NCI-H1417 treated with DMSO at 0.1 percent for 48 hours (cell line): ENCODE results near the gene ZFP1.

Experiments used
- DNase-seq: peaks from one replicate; lab custom pipeline; 2025; lab: John Stamatoyannopoulos, UW

Gene ZFP1

DNA sequence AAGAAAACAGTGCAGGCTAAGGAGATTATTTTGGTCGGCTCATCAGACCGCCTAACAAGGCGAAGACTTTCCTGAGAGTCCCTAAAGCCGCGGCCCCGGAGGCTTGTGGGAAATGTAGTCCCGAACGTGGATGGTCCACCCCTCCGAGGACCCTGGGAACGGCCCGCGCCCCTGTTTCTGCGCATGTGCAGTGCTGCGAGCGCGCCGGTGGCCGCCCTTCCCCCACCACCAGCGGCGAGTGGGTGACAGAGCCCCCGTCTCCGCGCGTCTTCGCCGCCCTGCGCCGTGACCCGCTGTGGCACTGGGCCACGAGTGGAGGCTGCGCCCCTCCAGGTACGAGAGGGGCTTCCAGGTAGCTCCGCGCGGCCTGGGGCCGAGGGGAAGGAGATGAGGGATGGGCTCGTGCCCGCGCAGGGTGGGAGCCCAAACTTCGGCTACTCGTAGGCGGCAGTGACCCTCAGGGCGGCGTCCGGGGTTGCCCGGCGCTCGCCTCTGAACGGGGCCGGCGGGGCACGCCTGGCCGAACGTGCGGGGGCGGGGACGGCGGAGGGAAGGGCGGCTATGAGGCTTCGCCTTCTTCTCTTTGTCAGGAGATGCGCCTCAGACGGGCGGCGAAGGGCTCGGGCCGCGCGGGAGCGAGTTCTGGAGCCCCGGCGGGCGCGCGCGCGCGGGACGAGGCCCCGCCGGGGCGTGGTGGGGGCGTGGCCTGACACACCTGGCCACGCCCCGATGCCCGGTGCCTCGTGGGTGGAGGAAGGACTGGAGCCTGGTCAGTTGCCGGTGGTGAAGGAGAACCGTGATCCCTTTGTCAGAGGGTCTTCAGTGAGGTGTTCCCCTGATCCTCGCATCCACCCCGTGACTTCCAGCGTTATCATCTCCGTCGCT, at the start of gene ZFP1:
ZFP1 (plus strand) TSS at position 214 of the 885 bp plus-strand sequence. CDS start 4,428 bp downstream, outside the sequence.
- DNase-seq = peak; percentile 34

DNA sequence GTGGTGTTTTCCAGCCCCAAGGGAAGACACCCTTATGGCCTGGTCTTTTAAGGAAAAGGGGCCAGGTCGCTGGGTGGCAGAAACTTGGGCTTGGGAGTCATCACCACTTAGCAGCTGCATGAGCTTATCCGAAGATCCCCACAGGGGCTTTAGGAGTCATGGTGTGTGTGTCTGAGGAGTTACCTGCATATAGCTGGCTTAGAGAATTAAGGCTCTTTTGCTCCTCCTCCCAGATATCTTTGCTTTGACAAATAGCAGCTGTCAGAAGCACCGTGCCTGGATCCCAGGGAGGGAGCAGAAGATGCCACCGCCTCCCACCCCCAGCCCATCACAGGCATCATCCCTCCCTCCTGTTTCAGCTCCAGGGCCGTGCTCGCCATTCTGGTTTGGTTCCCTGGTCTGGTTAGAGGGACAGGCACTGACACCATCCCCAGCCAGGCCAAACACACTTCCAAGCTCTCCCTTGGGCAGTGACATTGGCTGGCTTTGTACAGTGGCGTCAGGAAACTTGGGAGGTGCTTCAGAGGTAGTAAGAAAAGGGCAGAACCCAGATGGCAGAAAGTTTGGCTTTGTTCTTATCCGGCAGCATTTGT, 49.2 kb upstream of the ZFP1 start:
- no peak for DNase-seq

DNA sequence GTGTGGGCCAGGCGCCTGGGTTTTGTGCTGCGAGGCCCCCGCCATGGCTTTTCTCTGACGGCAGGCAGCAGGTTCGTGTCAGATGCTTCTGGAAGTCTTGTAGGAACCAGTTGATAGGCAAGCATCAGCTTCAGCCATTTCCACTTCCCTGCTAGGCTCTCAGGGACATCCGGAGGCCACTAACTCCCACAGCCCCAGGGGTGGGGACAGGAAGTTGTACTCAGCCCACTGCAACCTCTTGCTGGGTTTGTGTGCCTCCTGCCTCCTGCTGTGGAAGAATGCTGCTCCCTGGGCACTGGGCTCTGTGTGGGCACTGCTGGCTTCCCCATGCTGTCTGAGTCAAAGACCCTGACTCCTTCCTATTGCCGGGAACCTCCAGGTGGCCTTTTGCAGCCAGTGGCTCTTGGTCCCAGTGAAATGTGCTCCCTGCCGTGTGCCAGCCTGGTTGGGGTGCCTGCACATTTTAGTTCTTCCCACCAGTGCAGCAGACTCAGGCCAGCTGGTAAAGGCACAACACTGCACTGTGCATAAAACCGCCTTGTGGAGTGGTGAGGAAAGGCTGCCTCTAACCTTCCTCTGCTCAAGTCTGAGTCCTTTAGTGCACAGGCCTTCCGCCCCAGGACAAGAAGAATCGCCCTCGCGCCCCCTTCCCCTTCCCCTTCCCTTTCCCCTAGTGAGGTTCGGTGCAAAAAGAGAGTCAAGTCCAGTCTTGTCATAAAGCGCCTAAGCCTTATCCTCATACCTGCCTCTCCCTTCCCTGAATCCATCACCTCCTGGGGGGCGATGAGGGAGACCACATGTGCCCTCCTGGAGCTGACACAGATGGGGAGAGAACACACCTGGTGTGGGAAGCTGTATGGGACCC, 48.4 kb upstream of the ZFP1 start:
- DNase-seq = no peak

DNA sequence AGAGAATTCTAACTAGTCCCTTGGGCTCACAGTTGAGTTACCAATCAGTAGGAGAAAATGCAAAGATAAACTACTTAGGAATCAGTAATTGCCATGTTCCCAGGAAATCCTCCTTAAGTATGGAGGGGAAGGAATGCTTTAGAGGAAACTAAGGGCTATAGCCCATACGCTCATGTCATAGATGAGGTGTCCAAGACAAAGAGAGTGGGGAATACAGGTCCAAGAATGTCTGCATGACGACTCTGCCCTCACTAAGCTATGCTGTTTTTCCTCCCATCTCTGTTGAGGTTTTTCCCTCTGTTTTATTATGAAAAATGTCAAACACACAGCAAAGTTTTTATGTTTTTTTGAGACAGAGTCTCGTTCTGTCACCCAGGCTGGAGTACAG, 47.7 kb upstream of the ZFP1 start:
- DNase-seq = no peak

DNA sequence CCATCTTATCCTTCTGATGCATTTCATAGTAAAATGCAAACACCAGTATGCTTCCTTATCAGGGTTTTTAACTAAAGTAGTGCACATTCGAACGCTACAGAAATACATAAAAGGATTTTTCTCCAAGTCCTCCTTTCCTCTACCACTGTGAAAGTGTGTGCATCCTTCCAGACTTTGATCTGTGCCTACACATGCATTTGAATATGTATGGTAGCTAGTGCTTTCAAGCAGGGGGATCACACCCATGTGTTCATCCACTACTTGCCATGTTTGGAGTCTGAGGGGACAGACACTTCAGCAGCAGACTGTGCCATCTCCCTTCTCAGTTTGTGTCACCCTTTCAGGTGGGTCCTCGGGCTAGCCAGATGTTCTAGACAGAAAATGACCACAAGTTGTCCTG, 46.7 kb upstream of the ZFP1 start:
- DNase-seq = no peak

DNA sequence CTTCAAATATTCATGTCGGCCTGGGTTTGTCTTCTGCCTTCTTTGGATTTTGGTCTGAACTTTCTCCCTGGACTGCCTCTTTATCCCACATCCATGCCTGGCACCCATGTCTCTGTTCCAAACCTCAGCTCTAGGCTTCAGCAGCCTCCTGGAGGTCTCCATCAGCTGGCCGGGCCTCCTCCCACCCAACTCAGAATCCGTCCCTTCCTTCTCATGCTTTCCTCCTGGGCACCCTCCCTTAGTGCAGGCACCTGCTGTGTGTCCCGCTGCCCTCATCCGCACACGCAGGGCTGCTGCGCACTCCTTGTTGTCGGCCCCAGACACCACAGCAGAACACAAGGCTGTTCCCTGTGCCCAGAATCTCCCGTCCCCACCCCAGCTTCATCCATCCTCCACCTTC, 45.7 kb upstream of the ZFP1 start:
- no peak for DNase-seq

DNA sequence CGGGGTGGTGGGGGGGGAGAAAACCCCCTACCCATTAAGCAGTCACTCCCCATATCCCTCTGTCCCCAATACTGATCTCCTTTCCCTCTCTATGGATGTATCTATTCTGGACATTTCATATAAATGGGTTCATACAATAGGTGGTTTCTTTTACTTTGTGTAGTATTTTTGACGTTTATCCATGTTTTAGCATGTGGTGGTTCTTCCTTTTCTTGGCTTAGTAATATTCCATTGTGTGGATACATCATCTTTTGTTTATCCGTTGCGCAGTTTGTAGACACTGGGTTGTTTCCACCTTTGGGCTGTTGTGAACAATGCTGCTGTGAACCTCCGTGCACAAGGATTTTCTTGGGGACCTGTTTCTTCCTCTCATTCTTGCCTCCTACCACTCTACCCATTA, 44.3 kb upstream of the ZFP1 start:
- no peak for DNase-seq

DNA sequence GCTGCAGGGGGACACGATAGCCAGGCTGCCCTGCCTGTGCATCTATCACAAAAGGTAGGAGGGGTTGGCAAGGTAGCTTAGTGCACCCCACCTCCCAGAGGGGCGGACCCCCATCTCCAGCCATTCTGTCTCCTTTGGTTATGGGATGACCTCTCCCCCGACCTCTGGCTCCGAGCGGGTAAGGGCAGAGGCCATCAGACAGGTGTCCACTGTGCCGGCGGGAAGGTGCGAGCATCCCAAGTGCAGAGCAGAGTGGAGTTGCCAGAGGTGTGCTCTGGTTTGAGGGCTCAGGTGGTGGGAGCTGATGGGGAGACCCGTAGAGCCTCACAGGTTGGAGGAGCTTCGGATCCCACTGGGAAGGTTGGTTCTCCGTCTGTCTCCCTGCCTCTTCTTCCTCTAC, 43.5 kb upstream of the ZFP1 start:
- DNase-seq = no peak

DNA sequence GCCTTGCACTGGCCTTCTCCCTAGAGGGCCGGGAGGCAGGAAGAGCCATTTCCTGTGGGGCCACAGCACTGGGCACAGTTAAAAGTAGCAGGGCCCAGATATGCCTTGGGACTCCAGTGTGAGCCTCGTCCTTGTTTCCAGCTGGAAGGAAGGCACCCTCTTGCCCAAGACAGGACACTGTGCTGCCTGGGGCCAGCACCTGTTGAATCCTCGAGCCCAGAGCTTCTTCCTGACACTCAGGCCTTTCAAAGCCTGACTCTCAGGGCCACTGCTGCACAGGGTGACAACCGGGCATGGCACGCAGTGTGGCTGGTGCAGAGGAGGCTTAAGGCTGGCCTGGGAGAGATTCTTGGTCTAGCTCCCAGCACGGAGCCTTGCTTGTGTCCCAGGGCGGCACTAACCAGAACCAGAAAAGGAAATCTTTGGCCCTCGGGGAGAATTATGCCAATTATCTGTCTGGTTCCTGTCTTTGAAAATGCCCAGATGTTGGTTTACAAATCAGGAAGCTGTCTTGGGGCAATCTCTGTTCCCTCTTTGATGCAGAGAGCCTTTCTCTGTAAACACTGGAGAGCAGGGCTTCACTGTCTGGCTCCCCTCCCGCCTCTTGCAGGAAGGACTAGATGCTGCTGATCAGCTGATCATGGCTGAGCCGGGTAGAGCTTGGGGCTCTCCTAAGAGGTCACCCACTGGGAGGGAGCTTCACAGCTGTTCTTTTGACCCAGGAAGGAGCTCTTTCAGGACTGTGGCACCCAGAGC, 42.8 kb upstream of the ZFP1 start:
- DNase-seq = no peak

DNA sequence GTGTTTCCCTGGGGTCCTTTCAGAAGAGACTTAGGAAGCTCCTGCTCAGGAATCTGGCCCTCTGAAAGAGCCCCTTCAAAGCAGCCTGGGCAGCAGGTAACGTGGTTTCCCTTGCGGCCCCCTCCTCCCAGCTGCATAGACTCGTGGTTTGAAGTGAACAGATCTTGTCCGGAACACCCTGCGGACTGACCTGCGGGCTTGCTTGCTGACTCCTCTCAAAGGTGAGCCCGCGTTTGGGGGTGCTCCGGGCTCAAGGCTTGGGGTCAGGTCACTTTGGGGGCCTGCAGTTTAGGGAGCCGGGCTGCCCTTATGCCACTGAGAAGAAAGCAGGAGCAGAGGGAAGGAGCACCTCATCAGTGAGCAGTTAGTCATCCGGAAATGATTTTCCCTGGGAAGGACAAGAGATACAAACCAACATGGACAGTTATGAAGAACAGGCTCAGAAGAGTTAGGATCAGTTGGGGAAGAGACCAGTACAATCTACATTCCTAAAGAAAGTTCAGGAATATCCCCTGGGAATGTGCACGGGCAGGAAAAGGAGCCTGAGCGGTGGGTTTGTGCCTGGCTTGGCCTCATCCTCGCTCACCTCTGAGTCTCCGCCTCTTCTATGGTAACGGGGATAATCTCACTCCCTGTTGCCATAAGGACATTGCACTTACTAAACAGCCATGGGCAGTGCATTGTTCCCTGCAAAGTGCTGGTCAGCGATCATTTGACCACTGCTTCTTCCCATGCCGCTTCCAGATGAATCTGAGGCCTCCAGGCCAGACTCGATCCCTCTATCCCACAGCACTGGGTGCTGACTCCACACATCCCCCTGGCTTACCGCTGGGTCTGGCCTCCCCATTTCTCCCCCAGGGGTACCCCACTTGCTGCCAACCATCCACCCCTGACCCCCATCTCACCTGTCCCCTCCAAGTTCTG, 41.7 kb upstream of the ZFP1 start:
- DNase-seq = no peak

DNA sequence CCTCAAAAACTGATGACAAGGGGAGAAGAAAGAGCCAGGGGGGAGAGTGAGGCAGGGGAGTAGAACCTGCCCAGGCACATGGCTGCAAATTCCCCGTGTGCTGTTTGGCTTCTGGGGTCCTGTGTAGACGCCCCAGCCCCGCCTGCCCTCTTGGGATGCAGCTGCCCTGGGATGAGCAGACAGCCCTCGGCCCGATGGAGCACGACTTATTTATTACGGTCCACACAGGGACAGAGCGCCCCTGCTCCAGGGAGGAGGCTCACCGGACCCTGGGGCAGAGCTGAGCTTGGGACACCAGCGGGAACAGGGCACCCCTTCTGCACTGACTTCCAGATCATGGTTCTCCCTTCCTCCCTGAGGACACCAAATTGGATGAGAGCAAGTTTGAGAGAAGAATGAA, 40.8 kb upstream of the ZFP1 start:
- DNase-seq = no peak

DNA sequence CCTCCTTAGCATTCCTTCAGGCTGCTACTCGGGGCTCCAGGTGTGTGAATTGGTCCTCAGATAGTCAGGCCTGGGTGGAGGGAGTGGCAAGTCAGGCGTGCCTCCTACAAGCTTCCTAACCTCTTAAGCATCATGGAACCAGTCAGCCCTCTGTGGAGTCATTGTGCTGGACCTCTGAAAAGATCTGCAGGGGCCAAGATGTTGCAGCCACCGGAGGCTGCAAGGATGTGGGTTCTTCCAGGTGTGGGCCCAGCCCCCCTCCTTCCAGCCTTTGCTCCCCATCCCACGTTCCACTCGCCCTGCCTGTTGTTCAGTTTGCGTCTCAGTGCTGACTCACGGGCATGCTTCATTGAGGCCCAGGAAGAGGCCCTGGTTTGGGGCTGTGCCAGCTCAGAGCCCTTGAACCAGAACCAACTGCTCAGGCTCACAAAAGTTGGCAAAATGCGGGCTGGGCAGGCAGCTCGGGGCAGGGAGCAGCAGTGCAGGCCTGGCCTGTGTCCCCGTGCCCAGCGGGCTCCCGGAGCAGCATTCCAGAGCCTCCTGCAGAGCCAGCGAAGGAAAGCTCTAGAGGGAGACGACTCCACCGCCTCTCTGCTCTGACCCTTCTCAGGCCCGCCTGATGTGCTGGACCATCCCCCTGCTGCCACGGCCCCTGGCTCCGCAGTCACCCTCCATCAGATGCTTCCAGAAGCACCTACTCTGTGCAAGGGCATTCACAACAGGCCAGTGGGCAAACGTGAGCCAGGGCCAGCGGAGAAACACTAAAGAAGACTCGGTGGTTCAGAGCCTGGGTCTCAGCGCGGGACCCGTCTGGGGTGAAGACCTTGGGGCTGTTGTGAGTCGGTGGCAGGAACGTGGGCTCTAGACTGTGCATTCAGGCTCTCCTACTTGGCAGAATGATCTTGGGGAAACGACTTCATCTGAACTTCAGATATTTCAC, 39.3 kb upstream of the ZFP1 start:
- DNase-seq = no peak

DNA sequence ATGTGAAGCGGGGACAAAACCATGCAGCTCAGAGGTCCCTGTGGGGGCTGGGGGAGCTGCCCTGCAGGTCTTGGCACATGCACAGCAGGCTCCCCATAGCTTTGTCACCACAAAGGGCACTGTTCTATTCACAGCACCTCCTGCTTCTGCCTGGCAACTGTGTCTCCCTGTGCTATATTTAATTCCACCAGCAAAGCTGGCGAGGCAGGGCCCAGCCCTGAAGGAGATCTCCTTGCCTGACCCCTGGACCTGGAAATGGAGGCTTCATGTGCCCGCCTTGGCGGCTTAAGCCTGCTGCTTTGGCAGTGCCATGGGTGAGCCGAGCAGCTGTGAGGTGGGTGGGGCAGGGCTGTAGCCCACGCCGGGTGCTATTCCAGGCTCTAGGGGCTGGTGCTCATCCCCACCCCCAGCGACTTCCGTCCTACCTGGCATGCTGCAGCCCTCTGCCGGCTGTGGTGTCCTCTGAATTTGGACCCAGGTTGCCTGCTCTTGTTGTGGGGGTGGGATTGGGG, 38.5 kb upstream of the ZFP1 start:
- no peak for DNase-seq

DNA sequence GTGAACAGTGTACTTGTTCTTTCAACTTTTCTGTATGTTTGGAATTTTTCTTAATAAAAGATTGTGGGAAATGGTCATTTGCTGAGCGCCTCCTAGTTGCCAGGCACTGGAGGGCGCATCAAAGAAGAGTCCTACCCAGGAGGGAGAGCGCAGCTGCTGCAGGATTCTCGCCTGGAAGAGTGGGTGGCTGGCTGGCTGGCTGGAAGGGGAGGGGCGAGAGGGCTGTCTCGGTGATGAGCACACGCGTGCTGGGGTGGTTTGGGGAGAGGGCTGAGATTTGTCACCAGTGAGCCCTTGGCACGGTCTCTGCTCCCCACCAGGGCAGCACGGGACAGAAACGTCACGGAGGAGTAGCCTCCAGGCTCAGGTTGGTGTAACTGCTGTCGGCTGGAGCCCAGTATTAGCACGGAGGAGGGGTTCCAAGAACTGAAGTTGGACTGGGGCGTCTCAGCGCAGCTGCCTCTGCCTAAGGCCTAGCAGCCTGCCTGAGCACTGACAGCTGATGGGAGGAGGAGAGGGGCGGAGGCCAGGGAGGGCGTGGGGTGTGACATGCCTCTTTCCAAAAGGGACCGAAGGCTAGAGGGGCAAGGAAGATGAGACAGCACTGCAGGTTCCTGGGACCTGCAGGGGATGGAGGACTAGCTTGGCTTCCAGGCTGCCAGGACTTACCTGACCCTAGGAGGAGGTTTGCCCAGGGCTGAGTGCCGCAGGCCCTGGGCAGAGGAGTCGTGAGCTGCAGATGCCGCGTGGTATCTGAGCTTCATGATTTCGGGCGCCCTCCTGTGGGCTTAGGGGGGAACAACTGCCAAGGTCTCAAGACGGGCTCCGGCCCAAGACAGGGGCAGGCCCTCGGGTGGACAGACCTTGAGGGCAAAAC, 37.4 kb upstream of the ZFP1 start:
- peak; percentile 10 for DNase-seq

DNA sequence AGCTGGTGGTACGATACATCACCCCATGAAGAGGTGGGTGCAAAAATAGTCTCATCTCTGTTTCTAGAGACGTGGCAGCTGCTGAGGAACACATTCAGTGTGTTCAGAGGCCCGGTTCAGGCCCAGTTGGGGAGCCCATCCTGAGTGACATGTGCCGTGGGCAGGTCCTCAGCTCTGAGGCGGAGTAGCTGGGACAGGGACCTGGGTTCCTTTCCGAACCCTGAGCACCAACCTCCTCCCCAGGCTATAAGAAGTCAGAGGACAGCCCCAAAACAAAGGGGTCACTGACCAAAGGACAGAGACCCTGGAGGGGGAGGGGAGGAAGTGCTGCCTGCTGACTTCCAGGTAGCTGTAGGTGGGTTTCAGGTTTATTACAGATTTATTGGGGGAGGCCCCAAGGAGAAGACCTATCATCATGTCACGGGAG, 36.8 kb upstream of the ZFP1 start:
- DNase-seq = no peak

DNA sequence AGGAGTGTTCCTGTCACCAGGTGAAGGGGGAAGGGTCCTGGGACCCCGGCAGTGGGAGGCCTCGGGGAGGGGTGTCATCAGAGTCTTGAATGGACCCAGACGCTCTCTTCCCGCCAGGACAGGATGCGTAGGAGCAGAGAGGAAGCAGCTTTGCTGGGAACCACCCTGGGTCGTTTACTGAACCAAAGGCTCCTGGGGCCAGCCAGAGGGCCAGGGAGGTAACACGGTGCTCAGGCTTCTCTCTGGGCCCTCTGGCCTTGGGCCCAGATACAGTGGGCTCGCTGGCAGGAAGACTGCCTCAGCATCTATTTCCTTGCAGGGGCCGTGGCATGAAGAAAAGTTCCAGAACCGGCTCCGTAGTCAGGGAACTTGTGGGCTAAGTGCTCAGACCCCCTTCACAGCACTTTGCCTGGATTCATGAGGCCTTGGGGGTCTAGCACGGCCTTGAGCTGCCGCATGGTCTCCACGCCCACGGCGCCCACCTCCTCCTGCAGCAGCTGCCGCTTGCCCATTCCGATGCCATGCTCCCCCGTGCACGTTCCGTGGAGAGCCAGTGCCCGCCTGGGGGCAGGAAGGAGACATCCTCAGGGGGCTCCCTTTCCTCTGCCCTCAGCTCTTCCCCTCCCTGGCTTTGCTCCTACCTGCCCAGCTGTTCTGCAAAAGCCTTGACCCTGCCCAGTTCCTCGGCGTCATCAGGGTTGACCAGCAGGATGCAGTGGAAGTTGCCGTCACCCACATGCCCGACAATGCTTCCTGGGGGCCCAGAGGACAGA, 36.2 kb upstream of the ZFP1 start:
- DNase-seq = no peak

DNA sequence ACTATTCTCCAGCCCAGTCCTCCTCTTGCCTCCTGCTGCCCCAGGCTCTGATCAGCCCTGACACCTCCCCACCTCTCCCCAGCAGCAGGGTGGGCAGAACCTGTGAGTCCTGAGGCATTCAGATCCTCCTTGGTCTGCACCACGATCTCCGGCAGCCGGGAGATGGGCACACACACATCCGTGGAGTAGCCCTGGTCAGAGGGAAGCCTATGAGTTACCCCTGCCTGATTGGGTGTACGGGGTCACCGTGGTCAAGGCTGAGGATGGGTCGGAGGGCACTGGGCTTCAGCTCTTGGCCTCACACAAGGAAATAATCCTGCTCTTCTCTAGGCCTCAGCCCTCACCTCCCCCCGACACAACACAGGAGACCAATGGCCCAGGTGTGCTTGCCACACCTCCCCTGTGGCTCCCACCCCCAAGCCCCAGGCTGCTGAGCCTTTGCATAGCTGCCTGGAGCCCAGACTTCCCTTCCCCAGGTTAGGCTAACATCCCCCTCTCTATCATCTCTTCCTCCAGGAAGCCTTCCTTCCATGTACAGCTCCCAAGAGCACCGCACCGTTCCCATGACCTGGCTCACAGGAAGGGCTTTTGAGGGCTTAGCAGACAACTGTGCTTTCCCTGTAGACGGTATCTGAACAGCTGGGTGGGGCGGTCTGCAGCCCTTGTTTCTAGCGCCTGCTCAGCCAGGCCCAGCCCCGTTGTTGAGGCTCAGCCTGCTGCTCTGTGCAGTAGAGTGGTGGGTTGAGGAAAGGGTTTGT, 35.4 kb upstream of the ZFP1 start:
- no peak for DNase-seq
